ENCODE measurements around the gene TAPBPL. TPM values are rescaled to one million over a fixed set of nuclear protein-coding genes. Genes with fewer than 3 reads are reported as not detected.

The TAPBPL gene
- total and polyA plus RNA-seq, 2 of the 4 experiments (the other 2 are of a cell fraction): 3.4 to 12.1 TPM

GRCh38 chr12:6472491-6472890 is 20.6 kb downstream of the TAPBPL start:
- no peak overlapping the region for H2BK5ac ChIP-seq (ENCODE audit: low read depth, low read length, poor library complexity, severe bottlenecking)
- no peak overlapping the region for H2AK5ac ChIP-seq (ENCODE audit: low read depth, low read length)
- no peak overlapping the region for H4K91ac ChIP-seq (ENCODE audit: insufficient read depth, low read depth, low read length)
- in situ Hi-C loops (cut with MboI; ENCODE audit: low sequenced_read_pairs): loop anchor here (25.0 kb wide), 1 partner anchor 285 kb away; no protein-coding TSS in a partner anchor
- no peak overlapping the region for H3K27ac ChIP-seq (ENCODE audit: insufficient read depth, low read length)
- dilution Hi-C loops (cut with HindIII; ENCODE audit: low sequenced_read_pairs, unreplicated experiment): no loop called here
- peaks cover 6% of the 10 kb centered on the region; the same call in 1 of the 2 replicates for H3K9me1 ChIP-seq (ENCODE audit: insufficient read depth, low read length)
- H3K4me3 ChIP-seq (ENCODE audit: insufficient read depth, low read depth, low read length): no peak overlapping the region
- H2AFZ ChIP-seq (replicated peaks; ENCODE audit: low read length, poor library complexity): no peak overlapping the region
- 89% methylated on average over 3 of the region's 11 CpGs; no CpG with 5 or more reads in 1 of the 2 experiments for WGBS, 2 experiments (ENCODE audit: extremely low coverage in 2 of 2, insufficient read length in 1 of 2)
- no peak overlapping the region for H2BK120ac ChIP-seq (ENCODE audit: low read depth, low read length)
- H3K4me1 ChIP-seq (ENCODE audit: control insufficient read depth, insufficient read depth, low read length): peaks cover 4% of the 10 kb centered on the region
- no TSS peak for BruUV-seq (replicated peaks)
- H3K23ac ChIP-seq (ENCODE audit: low read depth, low read length): no peak overlapping the region
- H3K79me1 ChIP-seq (ENCODE audit: low read depth in 1 of 2, low read length in 2 of 2): peaks cover 8 to 26% of the 10 kb centered on the region in 2 experiments
- ATAC-seq (ENCODE audit: low read depth): no peak
- no peak overlapping the region for H3K14ac ChIP-seq (replicated peaks; ENCODE audit: low read depth, low read length)
- no peak overlapping the region for H3K9ac ChIP-seq (ENCODE audit: low read depth, low read length)
- no peak overlapping the region for H2AK9ac ChIP-seq (replicated peaks; ENCODE audit: low read depth, low read length, poor library complexity)
- no peak overlapping the region for H3K4me2 ChIP-seq (ENCODE audit: low read depth, low read length)
- no peak overlapping the region for H4K8ac ChIP-seq (ENCODE audit: low read depth in 2 of 2, low read length in 2 of 2)
- CTCF ChIA-PET: interaction anchor here (0.6 kb wide), 1 partner anchor 83 kb away, joined by 7 read pairs; no protein-coding TSS in a partner anchor
- no peak overlapping the region for H3K18ac ChIP-seq (ENCODE audit: low read depth, low read length)
- intact Hi-C loops (cut with micrococcal nuclease): no loop called here
- no peaks in the 10 kb centered on the region for H3K27me3 ChIP-seq (ENCODE audit: control insufficient read depth, insufficient read depth, low read length)
- H2BK15ac ChIP-seq (ENCODE audit: low read depth, low read length): no peak overlapping the region
- TF ChIP-seq CHD1 (IDR thresholded peaks at IDR 0.05; ENCODE audit: low read depth, low read length) (no peak), USF2 (IDR thresholded peaks at IDR 0.05; ENCODE audit: low read depth, low read length) (no peak), CTCF (conservative IDR thresholded peaks at IDR 0.05; ENCODE audit: low read depth, low read length) (no peak), ELK1 (IDR thresholded peaks at IDR 0.05; ENCODE audit: borderline replicate concordance, low read depth, low read length) (no peak), BHLHE40 (IDR thresholded peaks at IDR 0.05; ENCODE audit: low read depth, low read length) (no peak)
- H3K4ac ChIP-seq (ENCODE audit: low read depth, low read length): no peak overlapping the region
- H3K36me3 ChIP-seq (ENCODE audit: control insufficient read depth, insufficient read depth, low read length): no peaks in the 10 kb centered on the region
- H3K9me3 ChIP-seq (ENCODE audit: control insufficient read depth, insufficient read depth, low read length): no peaks in the 10 kb centered on the region
- no peak overlapping the region for H2BK20ac ChIP-seq (ENCODE audit: low read depth, low read length)
- H4K20me1 ChIP-seq (ENCODE audit: insufficient read depth, low read length): peaks cover 15% of the 10 kb centered on the region
- DNase-seq: no peak
- POLR2A ChIA-PET (ENCODE audit: unreplicated experiment): interaction anchor here (1.0 kb wide), 1 partner anchor 62 kb away, joined by 3 read pairs; the partner anchor contains the start of gene GAPDH
- H3K56ac ChIP-seq (ENCODE audit: extremely low read depth, insufficient read depth, low read length): no peak overlapping the region
- H4K5ac ChIP-seq (ENCODE audit: low read depth, low read length): no peak overlapping the region
